Measurements from ENCODE around the gene SMIM5.
A peak's percentile ranks its signal among the peaks of the same experiment; 100 is the strongest.
"Not testable (repeated sequence)": the region's sequence is repeated elsewhere in the genome, so short reads cannot be mapped to it uniquely, and the experiment has no call there.

The SMIM5 gene

GRCh38 chr17:75632863-75633485, at the start of gene SMIM5:
Gene SMIM5 (plus strand): TSS chr17:75633434. CDS start chr17:75640202, 6,768 bp downstream.
- peak; percentile 29 to 60 for DNase-seq

- DNase-seq = no peak
Observed at GRCh38 chr17:75584849-75585175, 48.4 kb upstream of the SMIM5 start.

GRCh38 chr17:75587675-75588595, 45.3 kb upstream of the SMIM5 start, which contains the start of gene MYO15B:
Gene MYO15B (plus strand): TSS chr17:75587800. CDS start chr17:75588058, 258 bp downstream.
- DNase-seq = no peak

GRCh38 chr17:75588596-75589011, 44.6 kb upstream of the SMIM5 start:
- no peak for DNase-seq

- DNase-seq = peak in 1 of 2 experiments; percentile 80
Observed at GRCh38 chr17:75589012-75589918, 44.0 kb upstream of the SMIM5 start.

- DNase-seq = no peak
Observed at GRCh38 chr17:75589919-75590303, 43.3 kb upstream of the SMIM5 start.

- no peak for DNase-seq
Observed at GRCh38 chr17:75590314-75590761, 42.9 kb upstream of the SMIM5 start.

- no peak for DNase-seq
Observed at GRCh38 chr17:75590849-75591721, 42.1 kb upstream of the SMIM5 start.

- DNase-seq = no peak
Observed at GRCh38 chr17:75591722-75592302, 41.4 kb upstream of the SMIM5 start.

GRCh38 chr17:75592348-75593020, 40.8 kb upstream of the SMIM5 start:
- DNase-seq = no peak

GRCh38 chr17:75593430-75593829, 39.8 kb upstream of the SMIM5 start:
- DNase-seq = not testable (repeated sequence)

- no peak for DNase-seq
Observed at GRCh38 chr17:75594499-75595283, 38.5 kb upstream of the SMIM5 start.

GRCh38 chr17:75595284-75595919, 37.8 kb upstream of the SMIM5 start:
- no peak for DNase-seq

- DNase-seq = no peak
Observed at GRCh38 chr17:75595920-75596313, 37.3 kb upstream of the SMIM5 start.

GRCh38 chr17:75596320-75597087, 36.7 kb upstream of the SMIM5 start:
- no peak for DNase-seq

GRCh38 chr17:75601057-75601987, 31.9 kb upstream of the SMIM5 start:
- peak in 1 of 2 experiments; percentile 51 for DNase-seq

- no peak for DNase-seq
Observed at GRCh38 chr17:75602644-75603043, 30.6 kb upstream of the SMIM5 start.

- no peak for DNase-seq
Observed at GRCh38 chr17:75603123-75603522, 30.1 kb upstream of the SMIM5 start.

Measured in SW 1271 (cell line).